IPS-NIHi11 (cell line): Measurements from ENCODE around the gene PNPLA3.

Source experiments
- DNase-seq: peaks from one replicate; pipeline ENCODE4 v3.0.0; 2012; ENCODE audit warnings: mixed read lengths, low spot score

Gene PNPLA3

GRCh38 chr22:43925433-43926348 is 2.1 kb downstream of the PNPLA3 start:
- DNase-seq = peak; percentile 74

- no peak for DNase-seq
Measured at GRCh38 chr22:43926349-43926710, 2.7 kb downstream of the PNPLA3 start.

GRCh38 chr22:43928468-43928867 is 4.9 kb downstream of the PNPLA3 start:
- DNase-seq = no peak

DNA sequence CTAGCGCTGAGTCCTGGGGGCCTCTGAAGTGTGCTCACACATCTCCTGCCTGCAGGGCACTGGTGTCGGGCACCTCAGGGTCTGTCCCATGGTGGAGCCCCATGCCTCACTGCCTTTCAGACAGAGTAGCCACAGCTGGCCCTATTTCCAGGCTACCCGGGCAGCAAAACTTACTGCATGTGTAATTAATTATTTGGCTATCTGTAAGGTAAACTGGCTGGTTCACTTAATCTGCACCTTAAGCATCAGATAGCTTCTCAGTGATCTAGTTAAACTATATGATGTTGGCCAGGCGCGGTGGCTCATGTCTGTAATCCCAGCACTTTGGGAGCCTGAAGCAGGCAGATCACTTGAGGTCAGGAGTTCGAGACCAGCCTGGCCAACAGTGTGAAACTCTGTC is 5.3 kb downstream of the PNPLA3 start:
- DNase-seq = no peak

DNA sequence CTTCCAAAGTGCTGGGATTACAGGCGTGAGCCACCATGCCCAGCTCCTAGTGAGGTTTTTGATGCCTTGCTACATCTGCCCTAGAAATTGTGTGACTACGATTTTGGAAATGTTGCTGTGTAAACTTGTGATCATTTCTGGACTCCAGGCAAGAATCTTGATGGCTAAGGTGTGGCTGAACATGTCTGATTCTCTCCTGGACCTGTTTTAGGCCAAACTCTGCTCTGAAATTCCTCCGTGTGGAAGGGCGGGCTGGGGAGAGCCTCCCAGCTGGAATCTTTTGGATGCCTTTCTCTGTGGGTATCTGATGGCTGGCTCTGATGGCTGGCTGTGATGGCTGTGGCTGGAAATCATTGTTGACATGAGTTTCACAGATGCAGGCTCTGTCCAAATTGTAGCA is 8.2 kb downstream of the PNPLA3 start:
- no peak for DNase-seq

GRCh38 chr22:43941449-43941848 is 17.8 kb downstream of the PNPLA3 start:
- no peak for DNase-seq

GRCh38 chr22:43944670-43945430 is 21.2 kb downstream of the PNPLA3 start:
- DNase-seq = no peak

GRCh38 chr22:43945632-43946383 is 22.2 kb downstream of the PNPLA3 start:
- peak; percentile 83 for DNase-seq

DNA sequence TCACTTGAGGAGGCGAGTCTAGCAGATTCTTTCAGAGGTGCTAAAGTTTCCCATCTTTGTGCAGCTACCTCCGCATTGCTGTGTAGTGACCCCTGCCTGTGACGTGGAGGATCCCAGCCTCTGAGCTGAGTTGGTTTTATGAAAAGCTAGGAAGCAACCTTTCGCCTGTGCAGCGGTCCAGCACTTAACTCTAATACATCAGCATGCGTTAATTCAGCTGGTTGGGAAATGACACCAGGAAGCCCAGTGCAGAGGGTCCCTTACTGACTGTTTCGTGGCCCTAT is 22.7 kb downstream of the PNPLA3 start:
- DNase-seq = no peak

- no peak for DNase-seq
Measured at GRCh38 chr22:43948836-43949406, 25.3 kb downstream of the PNPLA3 start.

- DNase-seq = no peak
Measured at GRCh38 chr22:43951391-43951790, 27.8 kb downstream of the PNPLA3 start.

DNA sequence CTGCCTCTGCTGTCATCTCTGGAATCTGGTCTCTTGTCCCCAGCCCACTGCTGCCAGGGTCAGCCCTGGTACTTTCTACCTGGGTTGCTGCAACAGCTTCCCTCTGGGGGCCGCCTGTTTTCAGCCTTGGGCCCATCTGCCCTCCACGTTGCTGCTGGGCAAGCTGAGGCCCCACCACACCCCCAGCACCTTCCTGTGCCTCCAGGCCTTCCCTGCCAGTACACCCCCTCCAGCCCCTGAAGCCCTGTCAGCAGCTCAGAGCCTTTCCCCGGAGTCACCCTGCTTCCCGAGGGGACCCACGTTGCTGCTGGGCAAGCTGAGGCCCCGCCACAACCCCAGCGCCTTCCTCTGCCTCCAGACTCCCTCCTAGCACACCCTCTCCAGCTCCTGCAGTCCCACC is 28.4 kb downstream of the PNPLA3 start:
- no peak for DNase-seq

DNA sequence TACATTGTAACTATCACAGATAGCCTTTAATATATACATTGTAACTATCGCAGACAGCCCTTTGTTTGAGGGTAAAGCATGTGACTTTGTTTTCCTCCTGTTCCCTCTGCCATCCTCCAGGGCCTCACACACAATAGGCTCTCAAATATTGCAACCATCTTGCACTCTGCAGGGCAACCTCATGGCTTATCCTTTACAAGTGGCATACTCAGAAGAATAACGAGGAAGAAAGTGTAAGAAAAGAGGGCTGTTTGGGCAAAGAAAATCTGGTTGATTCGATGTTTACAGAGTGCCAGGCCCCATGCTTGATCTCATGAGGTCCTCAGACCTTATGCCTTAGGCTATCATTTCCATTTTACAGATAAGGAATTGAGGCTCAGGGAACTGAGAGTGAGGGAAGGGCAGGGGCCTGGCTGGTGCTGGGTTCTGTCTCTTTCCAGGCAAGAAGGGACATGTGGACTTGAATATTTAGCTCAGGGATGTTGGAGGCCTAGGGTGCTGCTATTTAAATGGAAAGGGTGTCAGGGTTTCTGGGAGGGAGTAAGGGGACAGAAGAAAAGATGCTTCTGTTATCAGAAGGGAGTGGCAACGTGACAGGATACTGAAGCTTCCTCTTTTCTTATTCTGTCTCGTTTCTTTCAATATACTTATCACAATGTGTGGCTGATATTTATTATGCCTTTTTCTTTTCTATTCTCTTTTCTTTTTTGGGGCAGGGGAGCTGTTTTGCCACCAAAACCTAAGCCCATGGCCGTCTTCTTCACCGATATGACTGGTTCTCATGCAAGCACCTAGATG is 30.6 kb downstream of the PNPLA3 start:
- DNase-seq = no peak

DNA sequence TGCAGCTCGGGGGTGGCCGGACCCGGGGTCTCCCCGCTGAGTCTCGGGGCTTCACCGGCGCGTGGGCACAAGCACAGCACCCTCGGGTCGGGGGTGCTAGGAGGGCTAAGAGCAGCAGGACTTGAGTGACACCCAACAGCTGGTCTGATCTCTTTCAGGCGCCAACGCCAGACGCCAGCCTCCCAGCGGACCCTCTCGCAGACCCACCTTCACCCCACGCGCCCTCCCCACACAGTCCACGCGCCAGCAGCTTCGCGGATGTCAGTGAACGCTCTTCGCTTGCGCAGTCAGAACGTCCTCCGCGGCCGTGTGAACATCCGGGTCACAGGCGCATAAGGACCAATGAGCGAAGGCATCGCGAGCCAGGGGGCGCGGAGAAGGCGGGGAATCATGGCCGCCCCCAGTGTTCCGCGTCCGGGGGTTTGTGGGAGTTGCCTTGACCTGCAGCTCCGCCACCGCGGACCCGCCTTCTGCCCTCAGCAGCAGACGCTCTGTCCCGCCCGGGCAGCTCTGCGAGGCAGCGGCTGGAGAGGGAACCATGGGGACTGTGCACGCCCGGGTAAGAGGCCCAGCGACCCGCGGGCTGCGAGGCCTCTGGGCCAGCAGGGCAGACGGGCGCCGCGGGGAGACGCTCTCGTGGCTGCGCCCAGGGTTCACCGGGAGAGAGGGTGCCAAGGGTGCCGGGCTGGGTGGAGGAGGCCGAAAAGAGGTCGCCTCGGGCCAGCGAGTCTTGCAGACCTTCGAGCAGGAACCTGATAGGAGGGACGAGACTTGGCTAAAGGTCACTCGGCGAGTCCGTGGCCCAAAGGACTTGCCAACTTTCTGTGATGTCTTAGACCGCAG is 31.7 kb downstream of the PNPLA3 start, which contains the start of gene SAMM50:
TSS of gene SAMM50 (plus strand) at position 403 of the 843 bp plus-strand sequence. CDS start at position 539, 136 bp downstream.
- peak; percentile 99 for DNase-seq

GRCh38 chr22:43955883-43956782 is 32.5 kb downstream of the PNPLA3 start:
- no peak for DNase-seq

DNA sequence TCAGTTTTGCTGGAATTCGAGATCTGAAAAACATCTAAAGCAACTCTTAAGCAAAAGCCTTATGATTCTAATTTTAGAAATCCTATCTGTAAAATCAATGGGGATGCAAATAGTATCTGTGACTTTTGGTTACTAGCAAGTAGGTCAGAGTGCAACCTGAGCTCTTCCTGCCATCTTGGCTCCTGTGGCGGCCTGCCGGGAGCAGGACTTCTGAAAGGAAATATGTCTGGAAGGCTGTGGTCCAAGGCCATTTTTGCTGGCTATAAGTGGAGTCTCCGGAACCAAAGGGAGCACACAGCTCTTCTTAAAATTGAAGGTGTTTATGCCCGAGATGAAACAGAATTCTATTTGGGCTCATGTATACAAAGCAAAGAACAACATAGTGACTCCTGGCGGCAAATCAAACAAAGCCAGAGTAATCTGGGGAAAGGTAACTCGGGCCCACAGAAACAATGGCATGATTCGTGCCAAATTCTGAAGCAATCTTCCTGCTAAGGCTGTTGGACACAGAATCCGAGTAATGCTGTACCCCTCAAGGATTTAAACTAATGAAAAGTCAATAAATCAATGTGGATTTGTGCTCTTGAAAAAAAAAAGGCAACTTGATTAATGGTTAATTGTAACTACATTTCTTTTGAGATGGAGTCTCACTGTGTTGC is 33.3 kb downstream of the PNPLA3 start:
- no peak for DNase-seq

GRCh38 chr22:43957871-43958270 is 34.3 kb downstream of the PNPLA3 start:
- DNase-seq = no peak

GRCh38 chr22:43964314-43964857 is 40.8 kb downstream of the PNPLA3 start:
- DNase-seq = no peak

DNA sequence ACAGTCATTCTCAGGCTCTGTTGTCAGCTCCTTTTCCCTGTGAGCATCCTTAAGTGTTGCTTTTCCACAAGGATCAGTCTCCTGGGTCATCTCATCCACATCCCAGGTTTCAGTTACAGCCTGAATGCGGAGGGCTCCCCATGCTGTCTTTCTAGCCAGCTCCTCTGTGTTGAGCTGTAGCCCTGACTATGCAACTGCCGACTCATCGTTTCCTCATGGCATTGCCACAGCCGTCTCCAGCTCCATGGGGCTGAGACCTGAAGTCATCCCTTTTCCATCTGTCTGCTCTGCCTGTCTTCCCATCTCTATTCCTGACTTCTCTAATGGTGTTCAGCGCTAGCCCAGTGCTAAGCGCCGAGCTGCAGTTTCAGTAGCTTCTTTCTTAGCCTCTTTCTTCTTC is 43.5 kb downstream of the PNPLA3 start:
- no peak for DNase-seq
